ENCODE data around the gene COL4A2.

DNA sequence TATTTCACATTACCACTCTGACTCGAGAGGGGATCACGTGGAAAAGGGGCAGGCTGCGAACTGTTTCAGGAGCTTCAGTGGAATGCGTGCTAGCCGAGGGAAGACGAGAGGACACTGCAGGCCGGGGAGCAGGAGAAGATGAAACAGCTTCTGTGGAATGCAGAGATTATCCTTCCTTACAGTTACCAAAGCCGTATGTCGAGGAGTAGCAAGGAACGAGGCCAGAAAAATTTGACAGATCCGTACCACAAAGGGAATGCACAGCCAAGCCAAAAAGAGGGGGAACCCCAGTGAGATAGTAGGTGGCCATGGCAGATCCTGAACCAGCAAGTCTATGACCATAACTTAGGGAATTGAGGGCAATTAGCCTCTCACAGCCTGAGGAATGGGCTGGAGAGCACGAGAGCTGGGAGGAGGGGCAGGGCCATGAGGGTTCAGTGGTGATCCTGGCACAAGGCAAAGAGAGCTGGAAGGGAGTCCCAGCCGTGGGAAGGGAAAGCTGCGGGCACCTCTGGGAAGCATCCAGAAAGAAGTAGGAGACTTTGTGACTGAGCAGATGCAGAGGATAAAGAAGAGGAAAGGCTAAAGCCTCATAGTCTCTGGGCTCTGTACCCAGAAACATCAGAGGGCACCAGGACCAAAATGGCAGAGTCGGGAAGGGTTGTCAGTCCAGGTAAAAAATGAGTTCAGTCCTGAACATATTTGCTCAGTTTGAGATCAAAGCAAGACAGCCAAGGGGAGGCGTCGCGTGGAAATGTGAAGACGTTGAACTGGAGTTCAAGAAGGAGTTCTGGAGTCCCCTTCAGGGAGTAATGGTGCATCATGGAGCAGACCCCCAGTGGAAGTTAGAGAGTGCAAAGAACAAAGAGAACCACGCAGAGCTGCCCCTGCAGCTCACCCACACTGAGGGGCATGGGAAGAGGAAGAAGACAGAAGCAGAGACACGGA, 5.2 kb upstream of the COL4A2 start:
- TF ChIP-seq PKNOX1 (IDR thresholded peaks at IDR 0.05) = no peak
- TF ChIP-seq BHLHE40 (IDR thresholded peaks at IDR 0.05; ENCODE audit: borderline replicate concordance) = no peak
- TF ChIP-seq NFRKB (IDR thresholded peaks at IDR 0.05) = no peak
- no peak for TF ChIP-seq HDGF (IDR thresholded peaks at IDR 0.05; ENCODE audit: borderline replicate concordance)
- TF ChIP-seq ELF4 (IDR thresholded peaks at IDR 0.05) = no peak
- TF ChIP-seq L3MBTL2 (conservative IDR thresholded peaks at IDR 0.05) = no peak
- TF ChIP-seq FOXM1 (IDR thresholded peaks at IDR 0.05; ENCODE audit: borderline replicate concordance) = no peak
